T-helper 2 cell treated with Interferon-gamma antibody and Interleukin-4, amounts not matched to agents 100 ng/mL and 5 ng/mL, for 36 hours (primary cell): Measurements from ENCODE around the gene ZNF618. TPM values are rescaled to one million over a fixed set of nuclear protein-coding genes. Genes with fewer than 3 reads are reported as not detected.

Experiments used
- intact Hi-C: fragments of 100-400 bp; cut with micrococcal nuclease; formaldehyde crosslinking; loops from one replicate; pipeline ENCODE4 v1.15.1; 2023
- total RNA-seq: library from RNA; stranded (reverse); gene quantifications from 2 replicates; pipeline ENCODE4 v1.2.3, GENCODE V29; 2022

The ZNF618 gene, protein sequence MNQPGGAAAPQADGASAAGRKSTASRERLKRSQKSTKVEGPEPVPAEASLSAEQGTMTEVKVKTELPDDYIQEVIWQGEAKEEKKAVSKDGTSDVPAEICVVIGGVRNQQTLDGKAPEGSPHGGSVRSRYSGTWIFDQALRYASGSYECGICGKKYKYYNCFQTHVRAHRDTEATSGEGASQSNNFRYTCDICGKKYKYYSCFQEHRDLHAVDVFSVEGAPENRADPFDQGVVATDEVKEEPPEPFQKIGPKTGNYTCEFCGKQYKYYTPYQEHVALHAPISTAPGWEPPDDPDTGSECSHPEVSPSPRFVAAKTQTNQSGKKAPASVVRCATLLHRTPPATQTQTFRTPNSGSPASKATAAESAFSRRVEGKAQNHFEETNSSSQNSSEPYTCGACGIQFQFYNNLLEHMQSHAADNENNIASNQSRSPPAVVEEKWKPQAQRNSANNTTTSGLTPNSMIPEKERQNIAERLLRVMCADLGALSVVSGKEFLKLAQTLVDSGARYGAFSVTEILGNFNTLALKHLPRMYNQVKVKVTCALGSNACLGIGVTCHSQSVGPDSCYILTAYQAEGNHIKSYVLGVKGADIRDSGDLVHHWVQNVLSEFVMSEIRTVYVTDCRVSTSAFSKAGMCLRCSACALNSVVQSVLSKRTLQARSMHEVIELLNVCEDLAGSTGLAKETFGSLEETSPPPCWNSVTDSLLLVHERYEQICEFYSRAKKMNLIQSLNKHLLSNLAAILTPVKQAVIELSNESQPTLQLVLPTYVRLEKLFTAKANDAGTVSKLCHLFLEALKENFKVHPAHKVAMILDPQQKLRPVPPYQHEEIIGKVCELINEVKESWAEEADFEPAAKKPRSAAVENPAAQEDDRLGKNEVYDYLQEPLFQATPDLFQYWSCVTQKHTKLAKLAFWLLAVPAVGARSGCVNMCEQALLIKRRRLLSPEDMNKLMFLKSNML
- total RNA-seq: 0.36 and 0.41 TPM in 2 replicates

DNA sequence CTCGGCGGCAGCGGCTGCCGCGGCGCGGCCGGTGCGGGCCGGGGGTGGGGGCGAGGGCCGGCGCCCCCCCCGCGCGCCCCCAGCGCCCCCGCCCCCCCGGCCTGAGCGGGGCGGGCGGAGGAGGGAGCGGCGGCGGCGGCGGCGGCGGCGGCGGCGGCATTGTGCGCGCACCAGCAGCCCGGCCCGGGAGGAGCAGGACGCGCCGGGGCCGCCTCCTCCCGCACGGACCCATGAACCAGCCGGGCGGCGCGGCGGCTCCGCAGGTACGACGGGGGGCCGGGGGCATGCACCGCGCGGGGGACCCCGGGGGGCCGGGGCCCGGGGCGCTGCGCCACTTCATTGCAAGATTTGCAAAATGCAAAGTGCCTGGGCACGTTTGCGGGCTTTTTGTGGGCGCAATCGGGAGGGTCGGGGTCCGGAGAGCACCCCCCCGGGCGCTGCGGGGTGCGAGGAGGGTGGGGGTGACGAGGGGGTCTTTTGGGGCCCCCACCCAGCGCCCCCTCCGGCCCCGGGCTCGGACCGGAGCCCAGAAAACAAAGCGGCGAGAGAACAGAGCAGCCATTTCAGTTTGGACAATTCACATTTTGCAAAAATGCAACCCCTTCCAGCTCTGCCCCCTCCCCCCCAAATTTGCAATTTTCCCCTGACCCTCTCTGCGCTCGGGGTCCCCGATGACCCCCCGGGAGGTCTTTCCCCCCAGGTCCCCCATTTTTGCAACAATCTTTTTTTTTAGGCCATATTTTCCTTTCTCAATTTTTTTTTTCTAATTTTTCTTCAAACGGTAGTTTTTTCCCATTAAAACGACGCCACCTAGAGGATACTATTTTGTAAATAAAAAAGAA, at the start of gene ZNF618:
TSS of gene ZNF618 (plus strand) at position 159 of the 842 bp plus-strand sequence. CDS start at position 231, 72 bp downstream.
- intact Hi-C loops: loop anchor here (1.0 to 5.0 kb wide), 3 partner anchors 69 to 604 kb away; no protein-coding TSS in a partner anchor

- intact Hi-C loops: no loop called here
Observed at GRCh38 chr9:113828221-113828620, 47.9 kb upstream of the ZNF618 start.

DNA sequence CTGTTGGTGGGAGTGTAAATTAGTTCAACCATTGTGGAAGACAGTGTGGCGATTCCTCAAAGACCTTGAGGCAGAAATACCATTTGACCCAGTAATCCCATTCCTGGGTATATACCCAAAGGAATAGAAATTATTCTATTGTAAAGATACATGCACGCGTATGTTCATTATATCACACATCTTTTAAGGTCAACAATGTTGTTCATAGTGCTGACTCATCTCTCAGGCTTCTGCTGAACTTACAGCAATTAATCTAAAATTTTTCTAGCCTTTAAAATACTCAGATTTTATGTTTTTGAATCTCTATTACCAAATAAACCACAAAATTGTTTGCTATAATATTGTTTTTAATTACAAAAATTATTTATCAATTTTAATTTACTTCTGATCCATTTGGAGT, 38.8 kb upstream of the ZNF618 start:
- intact Hi-C loops: no loop called here

- intact Hi-C loops: no loop called here
Observed at GRCh38 chr9:113842086-113842485, 34.0 kb upstream of the ZNF618 start.

GRCh38 chr9:113844466-113844865, 31.6 kb upstream of the ZNF618 start:
- intact Hi-C loops: no loop called here

GRCh38 chr9:113851359-113851758, 24.8 kb upstream of the ZNF618 start:
- intact Hi-C loops: no loop called here

DNA sequence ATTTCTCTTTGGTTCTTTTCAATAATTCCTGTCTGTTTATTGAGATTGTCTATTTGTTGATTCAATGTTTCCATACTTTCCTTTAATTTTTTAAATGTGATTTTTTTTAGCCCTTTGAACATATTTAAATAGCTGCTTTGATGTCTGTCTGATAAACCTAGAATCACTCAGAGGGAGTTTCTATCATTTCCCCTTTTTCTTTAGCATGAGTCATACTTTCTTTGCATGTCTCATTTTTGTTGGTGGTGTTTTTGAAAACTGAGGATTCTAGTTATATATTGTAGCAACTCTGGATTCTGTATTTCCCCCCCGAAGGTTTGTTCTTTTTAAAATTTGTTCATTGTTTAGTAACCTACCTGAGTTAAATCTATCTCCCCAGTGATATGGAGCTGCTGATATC, 24.2 kb upstream of the ZNF618 start:
- intact Hi-C loops: no loop called here

DNA sequence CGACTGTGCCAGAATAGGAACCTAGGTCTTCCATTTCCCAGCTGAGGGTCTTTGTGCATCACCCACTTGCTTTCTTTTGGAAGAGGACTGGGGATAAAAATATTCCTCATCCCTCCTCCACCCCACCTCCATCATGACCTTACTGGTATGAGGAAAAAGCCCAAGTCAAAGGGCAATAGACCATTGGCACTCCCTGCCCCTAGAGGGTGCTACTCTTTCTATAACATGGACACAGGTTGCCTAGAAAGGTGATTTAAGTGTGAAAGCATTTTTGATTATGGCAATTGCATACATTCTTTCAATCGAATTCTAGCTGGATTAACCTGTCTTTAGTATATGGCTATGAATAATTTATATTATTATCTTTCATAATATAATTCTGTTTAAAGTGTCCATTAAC, 22.8 kb upstream of the ZNF618 start:
- intact Hi-C loops: no loop called here

DNA sequence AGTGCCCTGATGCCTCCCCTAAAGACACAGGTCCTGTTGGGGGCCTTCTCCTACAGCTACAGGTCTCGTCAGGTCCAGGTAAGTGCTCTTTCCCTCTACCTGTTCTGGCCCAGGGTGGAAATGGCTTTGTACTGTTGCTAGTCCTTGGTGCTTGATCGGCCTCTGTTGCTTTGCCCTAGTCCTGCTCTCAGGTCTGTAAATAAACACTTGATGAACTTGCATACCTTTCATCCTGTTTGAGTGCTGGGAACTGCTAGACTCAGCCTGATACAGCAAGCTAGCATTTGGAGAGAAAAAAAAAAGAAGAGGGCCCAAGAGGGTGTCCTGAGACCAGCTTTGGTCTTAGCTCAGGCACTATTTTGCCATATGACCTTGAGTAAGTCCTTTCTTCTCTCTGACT, 21.8 kb upstream of the ZNF618 start:
- intact Hi-C loops: no loop called here

- intact Hi-C loops: no loop called here
Observed at GRCh38 chr9:113857875-113858274, 18.2 kb upstream of the ZNF618 start.

GRCh38 chr9:113858282-113858681, 17.8 kb upstream of the ZNF618 start:
- intact Hi-C loops: no loop called here

DNA sequence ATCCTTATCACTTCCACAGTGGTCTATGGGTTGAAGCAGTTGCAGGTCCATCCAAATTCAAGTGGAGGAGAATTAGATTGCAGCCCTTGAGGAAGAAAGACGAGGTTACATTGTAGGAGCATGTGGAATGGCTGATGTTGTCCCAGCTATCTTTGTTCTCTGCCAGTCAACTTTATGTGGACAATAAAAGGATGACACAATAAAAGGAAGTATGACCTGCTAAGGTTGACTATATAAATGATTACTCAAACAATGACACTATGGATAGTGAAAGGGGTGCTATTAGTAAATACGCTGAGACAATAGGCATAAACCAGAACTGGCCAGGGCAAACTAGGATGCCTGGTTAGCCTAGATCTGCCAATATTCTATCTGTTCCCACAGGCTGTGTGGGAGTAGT, 12.8 kb upstream of the ZNF618 start:
- intact Hi-C loops: no loop called here

DNA sequence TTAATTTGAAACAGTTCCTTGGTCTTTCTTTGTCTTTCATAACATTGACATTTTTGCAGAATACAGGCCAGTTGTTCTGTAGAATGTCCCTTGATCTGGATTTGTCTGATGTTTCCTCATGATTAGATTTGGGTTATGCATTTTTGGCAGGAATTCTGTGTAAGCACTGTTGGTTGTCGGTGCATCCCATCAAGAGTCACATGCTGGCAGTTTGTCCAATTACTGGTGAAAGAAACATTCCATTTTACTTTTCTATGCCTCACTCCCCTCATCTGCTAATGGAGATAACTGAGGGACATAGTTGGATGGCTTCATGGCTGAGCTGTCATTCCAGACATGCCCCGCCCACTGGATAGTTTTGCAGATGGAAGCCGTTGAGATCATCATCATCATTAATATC, 7.6 kb upstream of the ZNF618 start:
- intact Hi-C loops: no loop called here

GRCh38 chr9:113872485-113873143, 3.5 kb upstream of the ZNF618 start:
- intact Hi-C loops: no loop called here

GRCh38 chr9:113873446-113873845, 2.7 kb upstream of the ZNF618 start:
- intact Hi-C loops: no loop called here

DNA sequence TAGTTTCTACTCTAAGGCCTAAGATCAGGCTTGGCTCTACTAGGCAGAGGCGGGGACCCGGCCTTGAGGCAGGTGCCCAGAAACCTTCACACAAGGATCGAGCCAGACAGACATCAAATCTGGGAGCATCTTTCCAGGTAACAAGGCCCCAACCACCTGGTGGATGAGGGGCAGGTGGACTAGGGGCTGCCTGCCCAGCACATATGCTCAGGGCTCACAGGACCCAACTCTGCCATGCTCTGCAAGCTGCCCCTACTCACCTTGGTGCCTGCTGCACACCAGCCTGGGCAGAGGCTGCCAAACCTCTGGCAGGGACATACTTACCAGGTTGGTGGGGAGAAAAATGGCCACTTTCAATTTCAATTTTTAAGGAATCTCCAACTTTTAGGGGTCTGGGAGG, 2.2 kb upstream of the ZNF618 start:
- intact Hi-C loops: no loop called here

- intact Hi-C loops: loop anchor here (1.0 to 5.0 kb wide), 3 partner anchors 68 to 603 kb away; no protein-coding TSS in a partner anchor
Observed at GRCh38 chr9:113875459-113876150, 504 bp upstream of the ZNF618 start.

GRCh38 chr9:113876993-113877368, 872 bp downstream of the ZNF618 start:
- intact Hi-C loops: loop anchor here (1.0 to 5.0 kb wide), 3 partner anchors 70 to 605 kb away; no protein-coding TSS in a partner anchor

DNA sequence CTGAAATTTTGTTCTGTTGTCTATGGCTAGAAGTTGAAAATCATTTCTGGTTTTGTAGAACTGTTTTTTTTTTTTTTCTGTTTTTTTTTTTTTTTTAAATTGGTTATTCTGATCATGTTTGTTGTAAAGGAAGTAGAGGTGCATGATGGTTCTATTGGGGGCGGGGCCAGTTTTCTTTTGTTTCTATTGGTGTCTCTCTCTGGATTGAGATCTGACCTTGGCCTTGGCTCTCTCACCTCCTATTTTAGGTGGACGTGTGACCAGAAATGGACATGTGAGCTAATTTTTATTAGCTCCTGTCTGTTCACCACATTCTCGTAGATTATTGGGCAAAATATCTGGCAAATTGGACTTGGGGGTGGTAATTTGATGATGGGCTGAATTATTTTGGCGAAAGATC, 3.2 kb downstream of the ZNF618 start:
- intact Hi-C loops: loop anchor here (5.0 kb wide), 1 partner anchor 607 kb away; no protein-coding TSS in a partner anchor

DNA sequence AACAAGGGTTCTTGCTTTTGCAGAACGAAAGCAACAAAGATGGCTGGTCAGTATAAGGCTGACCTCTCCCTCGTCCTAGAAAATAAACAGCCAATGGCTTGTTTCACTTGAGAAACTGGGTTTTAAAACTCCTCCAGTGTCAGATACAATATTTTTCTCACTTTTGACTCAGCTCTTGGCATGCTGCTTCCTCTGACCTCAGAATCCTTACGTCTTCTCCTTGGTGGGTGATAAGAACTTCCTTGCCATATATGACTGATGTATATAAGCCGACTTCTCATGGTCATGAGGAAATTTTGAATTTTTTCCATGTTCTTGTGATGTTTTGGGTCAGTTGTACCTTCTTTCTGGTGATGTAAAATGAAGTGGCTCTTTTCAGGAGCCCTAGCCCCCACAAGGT, 3.8 kb downstream of the ZNF618 start:
- intact Hi-C loops: loop anchor here (5.0 kb wide), 1 partner anchor 608 kb away; no protein-coding TSS in a partner anchor
